ENCODE data around the gene OR52A1.
"Not testable (repeated sequence)": the region's sequence is repeated elsewhere in the genome, so short reads cannot be mapped to it uniquely, and the experiment has no call there.

The OR52A1 gene

GRCh38 chr11:5154657-5155056 lies at the start of gene OR52A1:
Gene OR52A1, minus strand, starts transcription at chr11:5154757. Its CDS starts 2,388 bp downstream, at chr11:5152369.
- in situ Hi-C loops (cut with MboI; ENCODE audit: low sequenced_read_pairs): no loop called here

- in situ Hi-C loops (cut with MboI; ENCODE audit: low sequenced_read_pairs): no loop called here
Observed at GRCh38 chr11:5203366-5203765, 48.8 kb upstream of the OR52A1 start.

GRCh38 chr11:5200582-5200981 lies 46.0 kb upstream of the OR52A1 start, which contains the start of gene OR51V1:
Gene OR51V1, minus strand, starts transcription at chr11:5200682. Its CDS starts 0 bp downstream, at chr11:5200682.
- in situ Hi-C loops (cut with MboI; ENCODE audit: low sequenced_read_pairs): no loop called here

- in situ Hi-C loops (cut with MboI; ENCODE audit: low sequenced_read_pairs): no loop called here
Observed at GRCh38 chr11:5198285-5198684, 43.7 kb upstream of the OR52A1 start.

GRCh38 chr11:5197536-5197935 lies 43.0 kb upstream of the OR52A1 start:
- in situ Hi-C loops (cut with MboI; ENCODE audit: low sequenced_read_pairs): no loop called here

- in situ Hi-C loops (cut with MboI; ENCODE audit: low sequenced_read_pairs): no loop called here
Observed at GRCh38 chr11:5196731-5197130, 42.2 kb upstream of the OR52A1 start.

- in situ Hi-C loops (cut with MboI; ENCODE audit: low sequenced_read_pairs): no loop called here
Observed at GRCh38 chr11:5196067-5196466, 41.5 kb upstream of the OR52A1 start.

- in situ Hi-C loops (cut with MboI; ENCODE audit: low sequenced_read_pairs): no loop called here
Observed at GRCh38 chr11:5192738-5193137, 38.2 kb upstream of the OR52A1 start.

GRCh38 chr11:5188201-5188600 lies 33.6 kb upstream of the OR52A1 start:
- in situ Hi-C loops (cut with MboI; ENCODE audit: low sequenced_read_pairs): no loop called here

GRCh38 chr11:5178046-5178837 lies 23.7 kb upstream of the OR52A1 start:
- in situ Hi-C loops (cut with MboI; ENCODE audit: low sequenced_read_pairs): no loop called here

- in situ Hi-C loops (cut with MboI; ENCODE audit: low sequenced_read_pairs): no loop called here
Observed at GRCh38 chr11:5174934-5175333, 20.4 kb upstream of the OR52A1 start.

- in situ Hi-C loops (cut with MboI; ENCODE audit: low sequenced_read_pairs): no loop called here
Observed at GRCh38 chr11:5171856-5172255, 17.3 kb upstream of the OR52A1 start.

- in situ Hi-C loops (cut with MboI; ENCODE audit: low sequenced_read_pairs): not testable (repeated sequence)
Observed at GRCh38 chr11:5165898-5166297, 11.3 kb upstream of the OR52A1 start.

- in situ Hi-C loops (cut with MboI; ENCODE audit: low sequenced_read_pairs): not testable (repeated sequence)
Observed at GRCh38 chr11:5164807-5165206, 10.2 kb upstream of the OR52A1 start.

- in situ Hi-C loops (cut with MboI; ENCODE audit: low sequenced_read_pairs): not testable (repeated sequence)
Observed at GRCh38 chr11:5161045-5161444, 6.5 kb upstream of the OR52A1 start.

- in situ Hi-C loops (cut with MboI; ENCODE audit: low sequenced_read_pairs): not testable (repeated sequence)
Observed at GRCh38 chr11:5160217-5160616, 5.7 kb upstream of the OR52A1 start.

GRCh38 chr11:5159806-5160205 lies 5.2 kb upstream of the OR52A1 start:
- in situ Hi-C loops (cut with MboI; ENCODE audit: low sequenced_read_pairs): no loop called here

GRCh38 chr11:5153574-5154431 lies 754 bp downstream of the OR52A1 start:
- in situ Hi-C loops (cut with MboI; ENCODE audit: low sequenced_read_pairs): no loop called here

GRCh38 chr11:5151713-5152153 lies 2.8 kb downstream of the OR52A1 start:
- in situ Hi-C loops (cut with MboI; ENCODE audit: low sequenced_read_pairs): no loop called here

GRCh38 chr11:5144206-5144605 lies 10.4 kb downstream of the OR52A1 start:
- in situ Hi-C loops (cut with MboI; ENCODE audit: low sequenced_read_pairs): not testable (repeated sequence)

GRCh38 chr11:5137996-5138395 lies 16.6 kb downstream of the OR52A1 start, which contains the start of gene OR52A5:
Gene OR52A5, minus strand, starts transcription at chr11:5138356. Its CDS starts 5,714 bp downstream, at chr11:5132642.
- in situ Hi-C loops (cut with MboI; ENCODE audit: low sequenced_read_pairs): no loop called here

- in situ Hi-C loops (cut with MboI; ENCODE audit: low sequenced_read_pairs): no loop called here
Observed at GRCh38 chr11:5137014-5137413, 17.5 kb downstream of the OR52A1 start.
